A673 (cell line): Measurements from ENCODE around the gene GNAS-AS1. TPM values are rescaled to one million over a fixed set of nuclear protein-coding genes. Genes with fewer than 3 reads are reported as not detected.

ENCODE experiments used
- BruUV-seq: library from RNA; stranded (reverse); fragments of 400-500 nt; replicated peaks from 2 replicates; lab custom pipeline; 2021; lab: Mats Ljungman, UMichigan
- CTCF ChIA-PET: fragments of 300-600 bp; sonication (Branson Sonifier 250); formaldehyde crosslinking; loops from one replicate; lab custom pipeline; 2022; ENCODE audit warnings: antibody characterized with exemption; lab: Charles Lee
- POLR2A ChIA-PET: fragments of 300-600 bp; sonication (Branson Sonifier 250); formaldehyde crosslinking; loops from one replicate; lab custom pipeline; 2022; ENCODE audit warnings: antibody characterized with exemption; ENCODE audit not compliant: low non-redundant PET; lab: Charles Lee
- DNase-seq: peaks from one replicate; pipeline ENCODE4 v3.0.0-alpha.2; 2015; ENCODE audit warnings: low spot score
- H3K27ac ChIP-seq: fragments of 200-600 bp; sonication (generic); 2 replicates; pipeline ENCODE4 v1.5.1; 2016; ENCODE audit warnings: mixed run types, low read depth, mild to moderate bottlenecking, mixed read lengths, antibody characterized with exemption, low read length; ENCODE audit not compliant: poor library complexity, severe bottlenecking
- H3K27me3 ChIP-seq: fragments of 200-600 bp; sonication (generic); replicated peaks from 2 replicates; pipeline ENCODE4 v1.6.1; 2017; ENCODE audit warnings: mixed run types, low read depth, mild to moderate bottlenecking, mixed read lengths, antibody characterized with exemption, low read length; ENCODE audit not compliant: insufficient read depth, poor library complexity
- H3K36me3 ChIP-seq: fragments of 200-600 bp; sonication (generic); 2 replicates; pipeline ENCODE4 v1.6.1; 2016; ENCODE audit warnings: mixed run types, mild to moderate bottlenecking, mixed read lengths, antibody characterized with exemption, low read length; ENCODE audit not compliant: insufficient read depth, poor library complexity, severe bottlenecking
- H3K4me1 ChIP-seq: fragments of 200-600 bp; sonication (generic); 2 replicates; pipeline ENCODE4 v1.6.1; 2017; ENCODE audit warnings: mixed run types, mild to moderate bottlenecking, mixed read lengths, antibody characterized with exemption, low read length; ENCODE audit not compliant: insufficient read depth, poor library complexity, severe bottlenecking
- H3K4me3 ChIP-seq: fragments of 200-600 bp; sonication (generic); 2 replicates; pipeline ENCODE4 v1.5.1; 2016; ENCODE audit warnings: low read depth, mixed run types, mild to moderate bottlenecking, mixed read lengths, low read length; ENCODE audit not compliant: poor library complexity, severe bottlenecking
- H3K9me3 ChIP-seq: fragments of 200-600 bp; sonication (generic); 2 replicates; pipeline ENCODE4 v1.6.1; 2016; ENCODE audit warnings: mixed run types, low read depth, mild to moderate bottlenecking, mixed read lengths, antibody characterized with exemption, low read length; ENCODE audit not compliant: poor library complexity, severe bottlenecking
- CTCF ChIP-seq: fragments of 300-800, 200-600 bp; sonication (generic); conservative IDR thresholded peaks from 2 replicates; pipeline ENCODE4 v1.5.1; 2017; ENCODE audit warnings: low read depth, mild to moderate bottlenecking, antibody characterized with exemption, low read length, moderate library complexity, mixed read lengths
- EZH2 ChIP-seq: fragments of 200-600 bp; sonication (generic); IDR thresholded peaks from 2 replicates; pipeline ENCODE4 v1.6.1; 2017; ENCODE audit warnings: borderline replicate concordance, low read depth, mild to moderate bottlenecking, mixed read lengths, antibody characterized with exemption, low read length; ENCODE audit not compliant: poor library complexity, severe bottlenecking
- intact Hi-C: fragments of 100-400 bp; cut with micrococcal nuclease; formaldehyde crosslinking; loops from one replicate; pipeline ENCODE4 v1.10.0; 2022; ENCODE audit not compliant: unreplicated experiment
- total RNA-seq: library from RNA; stranded (reverse); gene quantifications from 2 replicates; pipeline ENCODE4 v1.2.3, GENCODE V29; 2021

GNAS-AS1 gene
- total RNA-seq, 1 experiment from 2014 or later = 6.7 TPM

- no TSS peak for BruUV-seq
- ChIA-PET CTCF (interaction anchor here (1.0 kb wide), 3 partner anchors 22 to 358 kb away, joined by 3 read pairs; partner anchors contain the start of gene STX16), POLR2A (interaction anchor here (0.6 kb wide), 1 partner anchor 15 kb away, joined by 4 read pairs; no protein-coding TSS in a partner anchor)
- no peaks in the 10 kb centered on the region for H3K9me3 ChIP-seq
- H3K27ac ChIP-seq = no peak overlapping the region
- TF ChIP-seq CTCF (peak; percentile 57), EZH2 (no peak)
- H3K4me1 ChIP-seq = no peaks in the 10 kb centered on the region
- peaks cover 67% of the 10 kb centered on the region for H3K27me3 ChIP-seq
- no peak overlapping the region for H3K4me3 ChIP-seq
- intact Hi-C loops = no loop called here
- DNase-seq = peak; percentile 45
- no peaks in the 10 kb centered on the region for H3K36me3 ChIP-seq
These were observed 11.2 kb downstream of the GNAS-AS1 start for GRCh38 chr20:58839474-58839874.

- H3K9me3 ChIP-seq = no peaks in the 10 kb centered on the region
- CTCF ChIA-PET = no interaction called here
- no TSS peak for BruUV-seq
- H3K27ac ChIP-seq = no peak overlapping the region
- TF ChIP-seq EZH2 = no peak
- TF ChIP-seq CTCF = no peak
- intact Hi-C loops = no loop called here
- H3K27me3 ChIP-seq = peaks cover 55% of the 10 kb centered on the region
- DNase-seq = no peak
- no peak overlapping the region for H3K4me3 ChIP-seq
- POLR2A ChIA-PET = no interaction called here
- no peaks in the 10 kb centered on the region for H3K4me1 ChIP-seq
- no peaks in the 10 kb centered on the region for H3K36me3 ChIP-seq
These were observed 12.5 kb downstream of the GNAS-AS1 start for GRCh38 chr20:58838174-58838573.

GRCh38 chr20:58837717-58838116 lies 13.0 kb downstream of the GNAS-AS1 start:
- no peak for DNase-seq
- intact Hi-C loops = no loop called here
- peaks cover 52% of the 10 kb centered on the region for H3K27me3 ChIP-seq
- TF ChIP-seq EZH2 (no peak), CTCF (no peak)
- no peaks in the 10 kb centered on the region for H3K36me3 ChIP-seq
- H3K4me3 ChIP-seq = no peak overlapping the region
- H3K4me1 ChIP-seq = no peaks in the 10 kb centered on the region
- no TSS peak for BruUV-seq
- H3K9me3 ChIP-seq = no peaks in the 10 kb centered on the region
- ChIA-PET POLR2A (no interaction called here), CTCF (no interaction called here)
- H3K27ac ChIP-seq = no peak overlapping the region
